Parathyroid adenoma (tissue), 2 donors: ENCODE results near the gene CRY2.
"Not testable (repeated sequence)": the region's sequence is repeated elsewhere in the genome, so short reads cannot be mapped to it uniquely, and the experiment has no call there.

Experiments used
- H2AFZ ChIP-seq: fragments of 300-600 bp; sonication (generic); one replicate; pipeline ENCODE4 v1.7.0; 2017; ENCODE audit warnings: antibody characterized with exemption, mild to moderate bottlenecking
- H3K27ac ChIP-seq: fragments of 300-600 bp; sonication (generic); one replicate; pipeline ENCODE4 v1.7.0; 2017
- H3K27me3 ChIP-seq: fragments of 300-600 bp; sonication (generic); one replicate; pipeline ENCODE4 v1.7.0; 2017; ENCODE audit warnings: low read length; ENCODE audit not compliant: control insufficient read depth, insufficient read depth
- H3K36me3 ChIP-seq: fragments of 300-600 bp; sonication (generic); one replicate; pipeline ENCODE4 v1.7.0; 2017; ENCODE audit warnings: low read length; ENCODE audit not compliant: control insufficient read depth, insufficient read depth
- H3K4me1 ChIP-seq: fragments of 300-600 bp; sonication (generic); one replicate; pipeline ENCODE4 v1.7.0; 2017; ENCODE audit warnings: control low read depth
- H3K4me2 ChIP-seq: fragments of 300-600 bp; sonication (generic); one replicate; pipeline ENCODE4 v1.7.0; 2017; ENCODE audit warnings: low read length
- H3K4me3 ChIP-seq: fragments of 300-600 bp; sonication (generic); one replicate; pipeline ENCODE4 v1.7.0; 2017; ENCODE audit warnings: low read depth, low read length
- H3K79me2 ChIP-seq: fragments of 300-600 bp; sonication (generic); one replicate; pipeline ENCODE4 v1.7.0; 2017; ENCODE audit warnings: control low read depth
- H3K9ac ChIP-seq: fragments of 300-600 bp; sonication (generic); one replicate; pipeline ENCODE4 v1.7.0; 2017; ENCODE audit warnings: mild to moderate bottlenecking
- H3K9me3 ChIP-seq: fragments of 300-600 bp; sonication (generic); one replicate; pipeline ENCODE4 v1.7.0; 2017; ENCODE audit warnings: low read length; ENCODE audit not compliant: control insufficient read depth
- TF ChIP-seq, protein P1 (sequence below): fragments of 300-600 bp; sonication (generic); IDR thresholded peaks from one replicate; pipeline ENCODE4 v1.7.0; 2017; ENCODE audit warnings: antibody characterized with exemption, mild to moderate bottlenecking
- donor health status: primary hyperparathyroidism.

The CRY2 gene

DNA sequence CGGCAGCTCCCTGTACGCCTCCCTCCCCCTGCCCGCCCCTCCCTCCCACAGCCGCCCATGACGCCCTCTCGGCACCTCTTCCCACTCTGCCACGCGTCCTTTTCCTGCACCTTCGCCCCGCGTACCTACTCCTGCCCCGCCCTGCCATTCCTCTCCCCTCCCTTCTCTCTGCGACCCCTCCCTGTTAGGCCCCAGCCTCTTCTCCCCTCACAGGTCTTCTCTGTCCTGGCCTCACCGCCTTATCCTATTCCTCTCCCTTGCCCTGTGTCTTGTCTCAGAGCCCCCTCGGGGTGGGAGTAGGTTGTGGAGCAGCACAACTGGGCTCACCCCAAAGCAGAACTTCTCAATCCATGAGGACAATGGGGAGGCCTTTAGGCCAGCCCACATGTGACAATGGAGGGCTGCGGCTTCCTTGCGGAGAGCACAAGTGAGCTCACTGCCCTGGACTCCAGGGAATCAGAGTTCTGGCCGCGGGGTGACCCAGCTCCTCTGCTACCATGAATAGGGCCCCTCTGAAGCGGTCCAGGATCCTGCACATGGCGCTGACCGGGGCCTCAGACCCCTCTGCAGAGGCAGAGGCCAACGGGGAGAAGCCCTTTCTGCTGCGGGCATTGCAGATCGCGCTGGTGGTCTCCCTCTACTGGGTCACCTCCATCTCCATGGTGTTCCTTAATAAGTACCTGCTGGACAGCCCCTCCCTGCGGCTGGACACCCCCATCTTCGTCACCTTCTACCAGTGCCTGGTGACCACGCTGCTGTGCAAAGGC, 41.8 kb upstream of the CRY2 start:
- Histone ChIP-seq H3K9me3 (no peaks in the 10 kb centered on the region), H3K27ac (no peak overlapping the region), H3K36me3 (no peaks in the 10 kb centered on the region), H2AFZ (peak overlapping the region; percentile 7), H3K9ac (no peak overlapping the region), H3K79me2 (no peaks in the 10 kb centered on the region), H3K4me1 (peaks cover 4% of the 10 kb centered on the region), H3K27me3 (no peaks in the 10 kb centered on the region), H3K4me2 (peak overlapping the region; percentile 87), H3K4me3 (peak overlapping the region; percentile 75)
- TF ChIP-seq, protein P1, sequence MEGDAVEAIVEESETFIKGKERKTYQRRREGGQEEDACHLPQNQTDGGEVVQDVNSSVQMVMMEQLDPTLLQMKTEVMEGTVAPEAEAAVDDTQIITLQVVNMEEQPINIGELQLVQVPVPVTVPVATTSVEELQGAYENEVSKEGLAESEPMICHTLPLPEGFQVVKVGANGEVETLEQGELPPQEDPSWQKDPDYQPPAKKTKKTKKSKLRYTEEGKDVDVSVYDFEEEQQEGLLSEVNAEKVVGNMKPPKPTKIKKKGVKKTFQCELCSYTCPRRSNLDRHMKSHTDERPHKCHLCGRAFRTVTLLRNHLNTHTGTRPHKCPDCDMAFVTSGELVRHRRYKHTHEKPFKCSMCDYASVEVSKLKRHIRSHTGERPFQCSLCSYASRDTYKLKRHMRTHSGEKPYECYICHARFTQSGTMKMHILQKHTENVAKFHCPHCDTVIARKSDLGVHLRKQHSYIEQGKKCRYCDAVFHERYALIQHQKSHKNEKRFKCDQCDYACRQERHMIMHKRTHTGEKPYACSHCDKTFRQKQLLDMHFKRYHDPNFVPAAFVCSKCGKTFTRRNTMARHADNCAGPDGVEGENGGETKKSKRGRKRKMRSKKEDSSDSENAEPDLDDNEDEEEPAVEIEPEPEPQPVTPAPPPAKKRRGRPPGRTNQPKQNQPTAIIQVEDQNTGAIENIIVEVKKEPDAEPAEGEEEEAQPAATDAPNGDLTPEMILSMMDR = no peak

DNA sequence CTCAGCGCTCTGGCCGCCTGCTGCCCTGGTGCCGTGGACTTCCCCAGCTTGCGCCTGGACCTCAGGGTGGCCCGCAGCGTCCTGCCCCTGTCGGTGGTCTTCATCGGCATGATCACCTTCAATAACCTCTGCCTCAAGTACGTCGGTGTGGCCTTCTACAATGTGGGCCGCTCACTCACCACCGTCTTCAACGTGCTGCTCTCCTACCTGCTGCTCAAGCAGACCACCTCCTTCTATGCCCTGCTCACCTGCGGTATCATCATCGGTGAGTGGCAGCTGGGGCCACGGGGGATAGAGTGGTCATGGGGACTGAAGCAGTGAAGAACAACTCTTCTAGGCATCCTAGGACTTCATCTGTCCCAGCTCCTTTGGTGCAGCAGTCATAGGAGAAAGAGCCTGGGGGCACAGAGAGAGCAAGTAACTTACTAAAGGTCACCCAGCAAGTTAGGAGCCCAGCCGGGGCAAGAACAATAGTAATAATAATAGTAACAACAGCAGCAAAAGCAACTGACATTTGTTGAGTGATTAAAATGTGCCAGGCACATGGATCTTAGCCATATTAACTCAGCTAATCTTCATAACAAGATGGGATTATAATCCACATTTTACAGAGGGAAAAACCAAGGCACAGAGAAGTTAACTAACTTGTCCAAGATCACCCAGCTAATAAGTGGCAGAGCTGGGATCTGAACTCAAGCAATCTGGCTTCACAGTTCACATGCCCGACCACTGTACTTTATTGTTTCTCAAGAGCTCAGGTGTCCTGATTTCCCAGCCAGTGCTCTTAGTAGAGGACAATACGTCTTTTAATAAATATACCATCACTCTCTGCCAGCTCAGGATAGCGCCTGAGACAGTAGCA, 41.0 kb upstream of the CRY2 start:
- Histone ChIP-seq H3K79me2 (no peaks in the 10 kb centered on the region), H3K9me3 (no peaks in the 10 kb centered on the region), H3K36me3 (no peaks in the 10 kb centered on the region), H3K27ac (no peak overlapping the region), H3K4me3 (no peak overlapping the region), H3K9ac (no peak overlapping the region), H2AFZ (no peak overlapping the region), H3K4me1 (peaks cover 4% of the 10 kb centered on the region), H3K27me3 (no peaks in the 10 kb centered on the region), H3K4me2 (peak overlapping the region; percentile 87)
- TF ChIP-seq, protein P1 = no peak

DNA sequence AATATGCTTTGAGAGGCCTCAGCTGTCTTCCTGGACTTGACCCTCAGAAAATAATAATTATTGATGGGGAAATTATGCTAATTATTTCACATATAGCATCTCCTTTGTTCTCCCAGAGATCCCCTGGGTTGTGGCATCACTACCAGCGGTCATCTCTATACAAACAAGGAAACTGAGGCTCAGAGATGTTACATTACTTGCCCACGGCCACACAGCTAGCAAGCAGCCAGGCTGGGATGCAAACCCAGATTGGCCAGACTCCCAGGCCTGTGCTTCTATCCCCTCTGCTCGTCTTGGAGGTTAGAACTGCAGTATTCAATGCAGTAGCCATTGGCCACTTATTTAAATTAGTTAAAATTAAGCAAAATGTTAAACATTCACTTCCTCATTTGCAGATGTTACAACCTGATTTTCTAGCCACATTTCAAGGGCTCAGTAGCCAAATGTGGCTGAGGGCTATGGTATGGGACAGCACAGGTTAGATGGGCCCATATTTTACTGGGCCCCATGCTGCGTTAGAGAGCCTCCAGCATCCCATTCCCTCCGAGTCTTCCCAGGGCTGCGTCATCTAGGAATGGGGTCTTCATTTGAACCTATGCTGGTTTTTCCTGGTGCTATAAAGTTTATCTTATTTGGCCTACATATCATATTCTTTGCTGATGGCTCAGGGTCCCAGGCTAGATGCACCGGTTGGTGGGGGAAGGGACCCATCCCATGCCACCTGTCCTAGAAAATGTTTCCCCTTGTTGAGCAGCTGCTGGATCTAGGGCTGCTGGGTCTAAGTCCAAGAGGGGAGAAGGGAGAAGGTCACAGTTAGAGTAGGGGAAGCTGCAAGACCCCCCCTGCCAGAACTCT, 40.1 kb upstream of the CRY2 start:
- Histone ChIP-seq H3K4me3 (no peak overlapping the region), H3K27me3 (no peaks in the 10 kb centered on the region), H2AFZ (no peak overlapping the region), H3K27ac (no peak overlapping the region), H3K9me3 (no peaks in the 10 kb centered on the region), H3K9ac (no peak overlapping the region), H3K36me3 (no peaks in the 10 kb centered on the region), H3K79me2 (no peaks in the 10 kb centered on the region), H3K4me1 (peaks cover 4% of the 10 kb centered on the region), H3K4me2 (no peak overlapping the region)
- TF ChIP-seq, protein P1 = no peak

DNA sequence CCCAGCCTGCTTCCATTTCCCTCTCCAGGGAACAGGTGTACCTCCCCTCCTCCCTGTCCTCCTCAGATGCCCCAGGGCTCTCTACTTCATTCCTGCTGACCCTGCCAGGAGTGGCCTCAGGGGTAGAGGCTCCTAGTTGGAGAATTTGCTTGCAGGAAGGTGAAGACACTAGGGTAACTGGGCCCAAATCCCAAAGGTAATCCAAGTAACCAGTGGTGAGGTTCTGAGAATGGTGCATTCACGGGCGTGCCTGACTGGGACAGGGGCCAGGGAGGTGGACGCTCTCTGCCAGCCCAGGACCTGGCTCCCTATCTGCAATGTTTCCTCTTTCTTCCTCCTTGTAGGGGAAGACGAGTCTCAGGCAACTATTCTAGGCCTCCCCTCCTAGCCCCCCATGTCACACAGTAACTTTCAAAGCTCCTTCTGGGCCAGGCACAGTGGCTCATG, 39.5 kb upstream of the CRY2 start:
- no peaks in the 10 kb centered on the region for H3K36me3 ChIP-seq
- H2AFZ ChIP-seq = no peak overlapping the region
- H3K27ac ChIP-seq = no peak overlapping the region
- no peaks in the 10 kb centered on the region for H3K27me3 ChIP-seq
- TF ChIP-seq, protein P1 = no peak
- no peak overlapping the region for H3K9ac ChIP-seq
- H3K4me2 ChIP-seq = no peak overlapping the region
- no peaks in the 10 kb centered on the region for H3K9me3 ChIP-seq
- no peak overlapping the region for H3K4me3 ChIP-seq
- peaks cover 4% of the 10 kb centered on the region for H3K4me1 ChIP-seq
- no peaks in the 10 kb centered on the region for H3K79me2 ChIP-seq

DNA sequence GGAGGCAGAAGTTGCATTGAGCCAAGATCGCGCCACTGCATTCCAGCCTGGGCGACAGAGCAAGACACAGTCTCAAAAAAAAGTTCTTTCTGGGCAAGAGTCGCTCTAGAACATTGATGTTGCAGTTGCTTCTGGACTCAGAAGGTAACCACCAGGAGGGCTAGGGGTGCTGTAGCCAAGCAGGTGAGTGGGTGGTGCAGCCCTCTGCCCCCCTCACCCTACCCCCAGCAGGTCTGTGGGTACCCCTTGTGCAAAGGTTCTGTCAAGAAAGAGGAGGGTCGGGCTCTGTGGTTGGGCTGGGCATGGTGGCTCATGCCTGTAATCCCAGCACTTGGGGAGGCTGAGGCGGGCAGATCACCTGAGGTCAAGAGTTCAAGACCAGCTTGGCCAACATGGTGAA, 38.8 kb upstream of the CRY2 start:
- H3K36me3 ChIP-seq, H3K4me3 ChIP-seq, H3K9me3 ChIP-seq, H3K4me1 ChIP-seq, H3K27me3 ChIP-seq, H3K27ac ChIP-seq, H3K79me2 ChIP-seq, H2AFZ ChIP-seq, H3K9ac ChIP-seq, H3K4me2 ChIP-seq: not testable (repeated sequence)
